Measurements from ENCODE around the gene EBF3. TPM values are rescaled to one million over a fixed set of nuclear protein-coding genes. Genes with fewer than 3 reads are reported as not detected.

EBF3 gene
- total RNA-seq, 1 experiment from 2014 or later, result 56.2 TPM

- Histone ChIP-seq H3K4me1 (ENCODE audit: insufficient read depth, low read length, poor library complexity, severe bottlenecking) (peaks cover 33% of the 10 kb centered on the region), H3K4me3 (ENCODE audit: low read depth, low read length, poor library complexity, severe bottlenecking) (no peak overlapping the region), H3K27me3 (replicated peaks; ENCODE audit: insufficient read depth, low read depth, low read length, poor library complexity) (no peaks in the 10 kb centered on the region), H3K9me3 (ENCODE audit: low read depth, low read length, poor library complexity, severe bottlenecking) (no peaks in the 10 kb centered on the region), H3K36me3 (ENCODE audit: insufficient read depth, low read length, poor library complexity, severe bottlenecking) (peaks cover 42% of the 10 kb centered on the region), H3K27ac (ENCODE audit: low read depth, low read length, poor library complexity, severe bottlenecking) (no peak overlapping the region)
- intact Hi-C loops (cut with micrococcal nuclease; ENCODE audit: unreplicated experiment), result loop anchor here (10.0 kb wide), 1 partner anchor 821 kb away; no protein-coding TSS in a partner anchor
- CTCF ChIA-PET, result no interaction called here
- POLR2A ChIA-PET (ENCODE audit: low non-redundant PET), result no interaction called here
- no TSS peak for BruUV-seq (replicated peaks)
- DNase-seq (ENCODE audit: low spot score), result no peak
- TF ChIP-seq EZH2 (IDR thresholded peaks at IDR 0.05; ENCODE audit: borderline replicate concordance, low read depth, low read length, poor library complexity, severe bottlenecking), result no peak
- TF ChIP-seq CTCF (conservative IDR thresholded peaks at IDR 0.05; ENCODE audit: low read depth, low read length), result no peak
Measured at GRCh38 chr10:129855836-129856563, 108.1 kb downstream of the EBF3 start.

GRCh38 chr10:129854796-129855705, 109.0 kb downstream of the EBF3 start:
- Histone ChIP-seq H3K27me3 (replicated peaks; ENCODE audit: insufficient read depth, low read depth, low read length, poor library complexity) (no peaks in the 10 kb centered on the region), H3K4me3 (ENCODE audit: low read depth, low read length, poor library complexity, severe bottlenecking) (no peak overlapping the region), H3K9me3 (ENCODE audit: low read depth, low read length, poor library complexity, severe bottlenecking) (no peaks in the 10 kb centered on the region), H3K27ac (ENCODE audit: low read depth, low read length, poor library complexity, severe bottlenecking) (no peak overlapping the region), H3K4me1 (ENCODE audit: insufficient read depth, low read length, poor library complexity, severe bottlenecking) (peaks cover 33% of the 10 kb centered on the region), H3K36me3 (ENCODE audit: insufficient read depth, low read length, poor library complexity, severe bottlenecking) (peaks cover 36% of the 10 kb centered on the region)
- intact Hi-C loops (cut with micrococcal nuclease; ENCODE audit: unreplicated experiment), result loop anchor here (5.0 to 10.0 kb wide), 2 partner anchors 107 to 820 kb away; partner anchors contain the start of gene EBF3
- CTCF ChIA-PET, result interaction anchor here (1.6 kb wide), 1 partner anchor 115 kb away, joined by 4 read pairs; no protein-coding TSS in a partner anchor
- POLR2A ChIA-PET (ENCODE audit: low non-redundant PET), result no interaction called here
- no TSS peak for BruUV-seq (replicated peaks)
- TF ChIP-seq CTCF (conservative IDR thresholded peaks at IDR 0.05; ENCODE audit: low read depth, low read length) (no peak), EZH2 (IDR thresholded peaks at IDR 0.05; ENCODE audit: borderline replicate concordance, low read depth, low read length, poor library complexity, severe bottlenecking) (no peak)
- DNase-seq (ENCODE audit: low spot score), result no peak

- no peak for DNase-seq (ENCODE audit: low spot score)
- ChIA-PET CTCF (interaction anchor here (0.9 to 1.6 kb wide), 4 partner anchors 95 to 116 kb away, joined by 3 to 4 read pairs (median 4); no protein-coding TSS in a partner anchor), POLR2A (ENCODE audit: low non-redundant PET) (no interaction called here)
- H3K36me3 ChIP-seq (ENCODE audit: insufficient read depth, low read length, poor library complexity, severe bottlenecking), result peaks cover 28% of the 10 kb centered on the region
- intact Hi-C loops (cut with micrococcal nuclease; ENCODE audit: unreplicated experiment), result loop anchor here (5.0 to 10.0 kb wide), 2 partner anchors 108 to 819 kb away; partner anchors contain the start of gene EBF3
- H3K4me1 ChIP-seq (ENCODE audit: insufficient read depth, low read length, poor library complexity, severe bottlenecking), result peaks cover 33% of the 10 kb centered on the region
- H3K27me3 ChIP-seq (replicated peaks; ENCODE audit: insufficient read depth, low read depth, low read length, poor library complexity), result no peaks in the 10 kb centered on the region
- no TSS peak for BruUV-seq (replicated peaks)
- no peak overlapping the region for H3K4me3 ChIP-seq (ENCODE audit: low read depth, low read length, poor library complexity, severe bottlenecking)
- H3K27ac ChIP-seq (ENCODE audit: low read depth, low read length, poor library complexity, severe bottlenecking), result no peak overlapping the region
- no peaks in the 10 kb centered on the region for H3K9me3 ChIP-seq (ENCODE audit: low read depth, low read length, poor library complexity, severe bottlenecking)
- no peak for TF ChIP-seq CTCF (conservative IDR thresholded peaks at IDR 0.05; ENCODE audit: low read depth, low read length)
- no peak for TF ChIP-seq EZH2 (IDR thresholded peaks at IDR 0.05; ENCODE audit: borderline replicate concordance, low read depth, low read length, poor library complexity, severe bottlenecking)
Measured at GRCh38 chr10:129854158-129854557, 109.9 kb downstream of the EBF3 start.

Data from A673 (cell line).